Left lung (tissue), 10 donors: ENCODE results near the gene MFSD2B. TPM values are rescaled to one million over a fixed set of nuclear protein-coding genes. Genes with fewer than 3 reads are reported as not detected.

Experiments
- ATAC-seq: fragments of 200-7000 bp; cut with Tn5 transposase; one replicate; pipeline ENCODE4 v1.9.1; 2020; ENCODE audit warnings: moderate library complexity
- DNase-seq, 4 donors: peaks; one replicate each; pipeline ENCODE4 v3.0.0-alpha.2; 2013 to 2020
- H3K27ac ChIP-seq, 2 donors: fragments of 200-600 bp; sonication (generic) in 1 of 2; one replicate each; pipeline versions ENCODE4 v1.5.0 to v1.8.0; 2020 to 2021
- H3K27me3 ChIP-seq, 2 donors: fragments of 200-600 bp; sonication (generic) in 1 of 2; one replicate each; pipeline versions ENCODE4 v1.5.0 to v1.8.0; 2020 to 2021
- H3K36me3 ChIP-seq, 2 donors: fragments of 200-600 bp; sonication (generic) in 1 of 2; one replicate each; pipeline versions ENCODE4 v1.5.0 to v1.8.0; 2020 to 2021
- H3K4me1 ChIP-seq, 2 donors: fragments of 200-600 bp; one replicate each; pipeline ENCODE4 v1.8.0; 2021
- H3K4me3 ChIP-seq, 2 donors: fragments of 200-600 bp; sonication (generic) in 1 of 2; one replicate each; pipeline versions ENCODE4 v1.5.0 to v1.8.0; 2020 to 2021; ENCODE audit warnings: mild to moderate bottlenecking in 1 of 2
- H3K9me3 ChIP-seq, 2 donors: fragments of 200-600 bp; sonication (generic) in 1 of 2; one replicate each; pipeline versions ENCODE4 v1.5.0 to v1.8.0; 2020 to 2021
- intact Hi-C, 2 donors: fragments of 100-400 bp; cut with DNase I; formaldehyde crosslinking; loops; one replicate each; pipeline versions ENCODE4 v1.11.2 to v1.14.2; 2022
- polyA plus RNA-seq, 6 donors: library from polyadenylated mRNA; unstranded; fragments of 120-200 nt; gene quantifications; one replicate each; pipeline ENCODE4 v1.2.1, GENCODE V29; 2013; ENCODE audit not compliant: insufficient read length in 6 of 6
- total RNA-seq, 2 donors: library from RNA; stranded (reverse); fragmentation: NEBNext Ultra II Directional; extraction: Animal tissue kit (Norgen Biotek cat#: 25700); gene quantifications; one replicate each; pipeline ENCODE4 v1.2.1, GENCODE V29; 2021
- TF ChIP-seq, protein P1 (sequence below), 2 donors: fragments of 200-600 bp; sonication (generic) in 1 of 2; IDR thresholded peaks; one replicate each; pipeline versions ENCODE4 v1.5.0 to v1.8.0; 2021; ENCODE audit warnings: antibody characterized with exemption in 2 of 2
- donor health status: DM: no; HTN: yes; CAD: no.
- donor health status: DM: no; HTN: no; CAD: no.

MFSD2B gene
- total and polyA plus RNA-seq, 8 donors, result 0.26 to 5.4 (median 4.4) TPM

GRCh38 chr2:24048769-24049484 lies 39.0 kb downstream of the MFSD2B start:
- H3K9me3 ChIP-seq, result no peaks in the 10 kb centered on the region
- H3K27me3 ChIP-seq, result peaks cover 0 to 32% of the 10 kb centered on the region in 2 donors
- TF ChIP-seq, protein P1, sequence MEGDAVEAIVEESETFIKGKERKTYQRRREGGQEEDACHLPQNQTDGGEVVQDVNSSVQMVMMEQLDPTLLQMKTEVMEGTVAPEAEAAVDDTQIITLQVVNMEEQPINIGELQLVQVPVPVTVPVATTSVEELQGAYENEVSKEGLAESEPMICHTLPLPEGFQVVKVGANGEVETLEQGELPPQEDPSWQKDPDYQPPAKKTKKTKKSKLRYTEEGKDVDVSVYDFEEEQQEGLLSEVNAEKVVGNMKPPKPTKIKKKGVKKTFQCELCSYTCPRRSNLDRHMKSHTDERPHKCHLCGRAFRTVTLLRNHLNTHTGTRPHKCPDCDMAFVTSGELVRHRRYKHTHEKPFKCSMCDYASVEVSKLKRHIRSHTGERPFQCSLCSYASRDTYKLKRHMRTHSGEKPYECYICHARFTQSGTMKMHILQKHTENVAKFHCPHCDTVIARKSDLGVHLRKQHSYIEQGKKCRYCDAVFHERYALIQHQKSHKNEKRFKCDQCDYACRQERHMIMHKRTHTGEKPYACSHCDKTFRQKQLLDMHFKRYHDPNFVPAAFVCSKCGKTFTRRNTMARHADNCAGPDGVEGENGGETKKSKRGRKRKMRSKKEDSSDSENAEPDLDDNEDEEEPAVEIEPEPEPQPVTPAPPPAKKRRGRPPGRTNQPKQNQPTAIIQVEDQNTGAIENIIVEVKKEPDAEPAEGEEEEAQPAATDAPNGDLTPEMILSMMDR (IDR thresholded peaks at IDR 0.05), result no peak
- H3K36me3 ChIP-seq, result no peaks in the 10 kb centered on the region
- intact Hi-C loops, result no loop called here
- ATAC-seq (no peak), DNase-seq (no peak)
- H3K4me3 ChIP-seq, result peak overlapping the region; percentile 68 to 71
- peaks cover 0 to 34% of the 10 kb centered on the region in 2 donors for H3K4me1 ChIP-seq
- no peak overlapping the region for H3K27ac ChIP-seq

GRCh38 chr2:24049485-24050021 lies 39.7 kb downstream of the MFSD2B start, which contains the start of gene FKBP1B:
FKBP1B (plus strand) TSS chr2:24049741; CDS start chr2:24049850, 109 bp downstream.
- TF ChIP-seq, protein P1 (IDR thresholded peaks at IDR 0.05), result no peak
- DNase-seq (peak; percentile 24 to 91 (median 60)), ATAC-seq (peak; percentile 73)
- Histone ChIP-seq H3K27me3 (peaks cover 0 to 32% of the 10 kb centered on the region in 2 donors), H3K4me3 (peak within 1 kb of the TSS; percentile 68 to 71), H3K36me3 (no peaks in the 10 kb centered on the region), H3K4me1 (peaks cover 0 to 34% of the 10 kb centered on the region in 2 donors), H3K9me3 (no peaks in the 10 kb centered on the region), H3K27ac (peak within 1 kb of the TSS in 1 of 2 donors; percentile 33)
- intact Hi-C loops, result no loop called here

DNA sequence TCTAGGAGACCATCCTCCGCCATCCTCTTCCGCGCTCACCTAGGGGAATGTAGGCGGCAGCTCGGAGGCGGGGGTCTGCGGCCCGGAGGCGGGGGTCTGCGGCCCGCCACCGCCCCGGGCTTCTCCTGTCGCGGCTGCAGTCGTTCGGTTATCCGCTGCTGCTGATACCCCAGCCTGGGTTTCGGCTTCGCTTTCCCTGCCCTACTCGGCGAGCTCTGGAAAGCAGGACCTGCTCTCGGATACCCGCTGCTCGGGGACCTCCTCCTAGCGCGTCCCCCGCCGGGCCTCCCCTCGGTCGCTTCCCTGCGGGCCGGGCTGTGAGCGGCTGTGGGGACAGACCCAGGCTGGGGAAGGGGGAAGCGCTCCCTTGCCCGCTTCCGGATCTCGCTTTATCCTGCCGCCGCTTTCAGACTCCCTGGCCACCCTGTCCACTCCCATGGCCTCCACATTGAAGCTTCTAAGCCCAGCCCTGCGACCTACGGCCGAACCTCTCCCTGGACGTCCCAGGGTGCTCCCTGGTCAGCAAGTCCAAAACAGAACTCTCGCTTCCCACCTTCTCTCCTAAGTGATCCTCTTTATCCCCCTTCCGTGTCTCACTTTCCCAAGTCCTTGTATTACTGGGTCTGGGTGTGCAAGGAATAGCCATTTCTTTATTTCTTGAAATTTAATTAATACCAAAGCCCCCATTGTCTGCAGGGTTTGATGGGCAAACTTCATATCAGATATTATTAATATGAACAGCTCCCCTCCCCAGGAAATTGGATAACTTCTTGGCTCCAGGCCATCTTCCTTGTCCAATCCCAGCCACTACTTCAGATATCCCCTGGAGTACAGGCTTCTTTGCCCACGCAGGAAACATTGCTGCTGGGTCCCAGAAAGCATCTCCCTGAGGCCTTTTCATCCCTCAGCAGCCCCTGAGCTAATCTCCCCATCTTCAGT lies 40.4 kb downstream of the MFSD2B start:
- no peaks in the 10 kb centered on the region for H3K9me3 ChIP-seq
- H3K36me3 ChIP-seq, result no peaks in the 10 kb centered on the region
- TF ChIP-seq, protein P1 (IDR thresholded peaks at IDR 0.05), result no peak
- DNase-seq (peak; percentile 24 to 87 (median 31)), ATAC-seq (peak; percentile 21)
- peak overlapping the region in 1 of 2 donors; percentile 33 for H3K27ac ChIP-seq
- H3K4me3 ChIP-seq, result peak overlapping the region; percentile 68 to 71
- intact Hi-C loops, result no loop called here
- H3K4me1 ChIP-seq, result peaks cover 0 to 34% of the 10 kb centered on the region in 2 donors
- H3K27me3 ChIP-seq, result peaks cover 0 to 32% of the 10 kb centered on the region in 2 donors

- Histone ChIP-seq H3K9me3 (no peaks in the 10 kb centered on the region), H3K4me3 (no peak overlapping the region), H3K27ac (no peak overlapping the region), H3K27me3 (peaks cover 0 to 32% of the 10 kb centered on the region in 2 donors), H3K4me1 (peaks cover 0 to 26% of the 10 kb centered on the region in 2 donors), H3K36me3 (no peaks in the 10 kb centered on the region)
- ATAC-seq, result no peak
- intact Hi-C loops, result no loop called here
- no peak for DNase-seq
- TF ChIP-seq, protein P1 (IDR thresholded peaks at IDR 0.05), result no peak
These were observed 41.9 kb downstream of the MFSD2B start for GRCh38 chr2:24051833-24052232.
